Measurements from ENCODE around the gene KRTAP5-5. TPM values are rescaled to one million over a fixed set of nuclear protein-coding genes. Genes with fewer than 3 reads are reported as not detected.

KRTAP5-5 gene
- total RNA-seq, 1 experiment from 2014 or later: not detected

DNA sequence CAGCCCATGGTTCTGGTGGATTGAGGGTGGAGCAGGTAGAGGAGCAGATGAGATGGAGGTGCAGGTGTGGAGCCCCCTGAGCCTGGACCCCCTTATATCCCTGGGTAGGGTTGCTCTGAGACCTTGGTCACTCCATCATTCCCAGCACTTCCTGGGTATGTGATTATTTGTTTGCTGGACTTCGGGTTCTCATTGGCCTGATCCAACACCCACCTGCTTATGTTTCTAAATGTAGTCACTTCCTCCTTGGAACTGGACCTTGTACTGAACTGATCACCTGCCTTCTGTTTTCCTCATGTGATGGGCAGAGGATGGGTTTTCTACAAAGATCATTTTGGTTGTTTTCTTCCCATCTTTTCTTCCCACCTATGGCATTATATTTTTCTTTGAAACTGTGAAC, 7.5 kb upstream of the KRTAP5-5 start, which contains the start of gene KRTAP5-4:
KRTAP5-4 (minus strand) TSS at position 53 of the 400 bp plus-strand sequence; CDS start at position 8, 45 bp downstream.
- Histone ChIP-seq H3K4me1 (ENCODE audit: insufficient read depth, low read length, poor library complexity, severe bottlenecking) (no peaks in the 10 kb centered on the region), H3K27me3 (replicated peaks; ENCODE audit: insufficient read depth, low read depth, low read length, poor library complexity) (no peaks in the 10 kb centered on the region), H3K4me3 (ENCODE audit: low read depth, low read length, poor library complexity, severe bottlenecking) (no peak within 1 kb of the TSS), H3K9me3 (ENCODE audit: low read depth, low read length, poor library complexity, severe bottlenecking) (no peaks in the 10 kb centered on the region), H3K36me3 (ENCODE audit: insufficient read depth, low read length, poor library complexity, severe bottlenecking) (no peaks in the 10 kb centered on the region), H3K27ac (ENCODE audit: low read depth, low read length, poor library complexity, severe bottlenecking) (no peak within 1 kb of the TSS)
- no TSS peak for BruUV-seq (replicated peaks)
- ChIA-PET POLR2A (ENCODE audit: low non-redundant PET) (no interaction called here), CTCF (no interaction called here)
- no peak for DNase-seq (ENCODE audit: low spot score)
- no peak for TF ChIP-seq EZH2 (IDR thresholded peaks at IDR 0.05; ENCODE audit: borderline replicate concordance, low read depth, low read length, poor library complexity, severe bottlenecking)
- TF ChIP-seq, protein P1, sequence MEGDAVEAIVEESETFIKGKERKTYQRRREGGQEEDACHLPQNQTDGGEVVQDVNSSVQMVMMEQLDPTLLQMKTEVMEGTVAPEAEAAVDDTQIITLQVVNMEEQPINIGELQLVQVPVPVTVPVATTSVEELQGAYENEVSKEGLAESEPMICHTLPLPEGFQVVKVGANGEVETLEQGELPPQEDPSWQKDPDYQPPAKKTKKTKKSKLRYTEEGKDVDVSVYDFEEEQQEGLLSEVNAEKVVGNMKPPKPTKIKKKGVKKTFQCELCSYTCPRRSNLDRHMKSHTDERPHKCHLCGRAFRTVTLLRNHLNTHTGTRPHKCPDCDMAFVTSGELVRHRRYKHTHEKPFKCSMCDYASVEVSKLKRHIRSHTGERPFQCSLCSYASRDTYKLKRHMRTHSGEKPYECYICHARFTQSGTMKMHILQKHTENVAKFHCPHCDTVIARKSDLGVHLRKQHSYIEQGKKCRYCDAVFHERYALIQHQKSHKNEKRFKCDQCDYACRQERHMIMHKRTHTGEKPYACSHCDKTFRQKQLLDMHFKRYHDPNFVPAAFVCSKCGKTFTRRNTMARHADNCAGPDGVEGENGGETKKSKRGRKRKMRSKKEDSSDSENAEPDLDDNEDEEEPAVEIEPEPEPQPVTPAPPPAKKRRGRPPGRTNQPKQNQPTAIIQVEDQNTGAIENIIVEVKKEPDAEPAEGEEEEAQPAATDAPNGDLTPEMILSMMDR (conservative IDR thresholded peaks at IDR 0.05; ENCODE audit: low read depth, low read length): no peak
- intact Hi-C loops (cut with micrococcal nuclease; ENCODE audit: unreplicated experiment): loop anchor here (10.0 kb wide), 1 partner anchor 77 kb away; no protein-coding TSS in a partner anchor

DNA sequence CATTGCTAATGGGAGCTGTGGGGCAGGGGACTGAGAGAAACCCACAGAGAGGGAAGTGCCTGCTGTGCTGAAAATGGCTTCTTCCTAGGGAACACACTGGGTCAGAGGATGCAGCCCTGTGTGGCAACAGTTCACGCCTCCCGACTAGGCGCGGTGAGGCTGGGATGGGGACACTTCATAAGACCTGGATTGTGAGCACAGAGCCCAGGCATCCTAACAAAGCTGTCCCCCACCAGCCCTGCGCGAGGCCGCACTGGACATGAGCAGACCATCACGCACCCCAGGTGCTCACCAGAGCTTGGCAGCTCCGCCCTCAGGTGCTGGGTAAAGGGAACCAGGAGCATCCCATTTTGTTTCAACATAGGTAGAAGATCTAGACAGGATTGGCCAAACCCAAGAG, 5.9 kb upstream of the KRTAP5-5 start:
- TF ChIP-seq, protein P1 (conservative IDR thresholded peaks at IDR 0.05; ENCODE audit: low read depth, low read length): no peak
- TF ChIP-seq EZH2 (IDR thresholded peaks at IDR 0.05; ENCODE audit: borderline replicate concordance, low read depth, low read length, poor library complexity, severe bottlenecking): no peak
- no TSS peak for BruUV-seq (replicated peaks)
- CTCF ChIA-PET: no interaction called here
- no peaks in the 10 kb centered on the region for H3K27me3 ChIP-seq (replicated peaks; ENCODE audit: insufficient read depth, low read depth, low read length, poor library complexity)
- intact Hi-C loops (cut with micrococcal nuclease; ENCODE audit: unreplicated experiment): loop anchor here (10.0 kb wide), 1 partner anchor 79 kb away; no protein-coding TSS in a partner anchor
- no peaks in the 10 kb centered on the region for H3K9me3 ChIP-seq (ENCODE audit: low read depth, low read length, poor library complexity, severe bottlenecking)
- no peaks in the 10 kb centered on the region for H3K36me3 ChIP-seq (ENCODE audit: insufficient read depth, low read length, poor library complexity, severe bottlenecking)
- no peak for DNase-seq (ENCODE audit: low spot score)
- no peak overlapping the region for H3K4me3 ChIP-seq (ENCODE audit: low read depth, low read length, poor library complexity, severe bottlenecking)
- H3K27ac ChIP-seq (ENCODE audit: low read depth, low read length, poor library complexity, severe bottlenecking): no peak overlapping the region
- H3K4me1 ChIP-seq (ENCODE audit: insufficient read depth, low read length, poor library complexity, severe bottlenecking): no peaks in the 10 kb centered on the region
- POLR2A ChIA-PET (ENCODE audit: low non-redundant PET): no interaction called here

- CTCF ChIA-PET: no interaction called here
- no peak overlapping the region for H3K27ac ChIP-seq (ENCODE audit: low read depth, low read length, poor library complexity, severe bottlenecking)
- H3K36me3 ChIP-seq (ENCODE audit: insufficient read depth, low read length, poor library complexity, severe bottlenecking): no peaks in the 10 kb centered on the region
- H3K4me3 ChIP-seq (ENCODE audit: low read depth, low read length, poor library complexity, severe bottlenecking): no peak overlapping the region
- H3K9me3 ChIP-seq (ENCODE audit: low read depth, low read length, poor library complexity, severe bottlenecking): no peaks in the 10 kb centered on the region
- TF ChIP-seq, protein P1 (conservative IDR thresholded peaks at IDR 0.05; ENCODE audit: low read depth, low read length): no peak
- TF ChIP-seq EZH2 (IDR thresholded peaks at IDR 0.05; ENCODE audit: borderline replicate concordance, low read depth, low read length, poor library complexity, severe bottlenecking): no peak
- H3K27me3 ChIP-seq (replicated peaks; ENCODE audit: insufficient read depth, low read depth, low read length, poor library complexity): no peaks in the 10 kb centered on the region
- no TSS peak for BruUV-seq (replicated peaks)
- no peaks in the 10 kb centered on the region for H3K4me1 ChIP-seq (ENCODE audit: insufficient read depth, low read length, poor library complexity, severe bottlenecking)
- POLR2A ChIA-PET (ENCODE audit: low non-redundant PET): no interaction called here
- no peak for DNase-seq (ENCODE audit: low spot score)
- intact Hi-C loops (cut with micrococcal nuclease; ENCODE audit: unreplicated experiment): loop anchor here (10.0 kb wide), 1 partner anchor 80 kb away; no protein-coding TSS in a partner anchor
Measured at GRCh38 chr11:1624621-1625020, 5.0 kb upstream of the KRTAP5-5 start.

Measured in A673 (cell line).